GM18861 (cell line): ENCODE data around the gene STXBP1.
"Not testable (repeated sequence)": the region's sequence is repeated elsewhere in the genome, so short reads cannot be mapped to it uniquely, and the experiment has no call there.

ENCODE experiments used
- ATAC-seq: cut with Tn5 transposase; IDR thresholded peaks from one replicate; pipeline ENCODE4 v1.9.1; 2021; ENCODE audit not compliant: unreplicated experiment

STXBP1 gene

DNA sequence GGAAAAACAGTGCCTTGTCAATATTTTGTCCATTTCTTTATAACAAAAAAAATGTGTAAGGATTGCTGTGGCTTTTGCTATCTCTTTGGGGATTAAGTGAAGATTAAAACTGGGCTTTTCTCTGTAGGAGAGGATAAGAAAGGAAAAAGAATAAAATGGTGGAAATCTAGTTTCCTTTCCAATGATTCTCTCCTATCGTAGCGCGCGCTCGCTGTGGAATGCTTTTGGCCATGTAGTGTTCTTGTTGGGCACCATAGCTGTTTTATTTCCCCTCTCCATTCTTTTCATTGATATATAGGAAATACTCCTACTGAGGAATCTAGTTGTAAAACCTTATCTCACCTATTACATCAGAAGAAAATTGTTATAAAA is 1.5 kb downstream of the STXBP1 start:
- no peak for ATAC-seq

DNA sequence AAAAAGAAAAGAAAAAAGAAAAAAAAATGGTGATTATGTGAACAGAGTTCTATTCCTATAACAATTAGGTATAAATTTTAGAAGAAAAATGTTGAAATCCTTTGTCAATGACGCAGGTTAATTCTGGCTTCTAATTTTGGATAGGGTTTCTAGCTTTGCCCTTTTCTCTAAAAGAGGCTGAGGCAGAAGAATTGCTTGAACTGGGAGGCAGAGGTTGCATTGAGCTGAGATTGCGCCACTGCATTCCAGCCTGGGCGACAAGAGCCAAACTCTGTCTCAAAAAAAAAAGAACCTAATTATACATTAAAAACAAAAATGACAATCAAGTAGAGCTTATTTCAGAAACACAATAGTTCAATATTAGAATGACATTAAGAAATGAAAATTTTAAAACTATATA is 2.9 kb downstream of the STXBP1 start:
- no peak for ATAC-seq

DNA sequence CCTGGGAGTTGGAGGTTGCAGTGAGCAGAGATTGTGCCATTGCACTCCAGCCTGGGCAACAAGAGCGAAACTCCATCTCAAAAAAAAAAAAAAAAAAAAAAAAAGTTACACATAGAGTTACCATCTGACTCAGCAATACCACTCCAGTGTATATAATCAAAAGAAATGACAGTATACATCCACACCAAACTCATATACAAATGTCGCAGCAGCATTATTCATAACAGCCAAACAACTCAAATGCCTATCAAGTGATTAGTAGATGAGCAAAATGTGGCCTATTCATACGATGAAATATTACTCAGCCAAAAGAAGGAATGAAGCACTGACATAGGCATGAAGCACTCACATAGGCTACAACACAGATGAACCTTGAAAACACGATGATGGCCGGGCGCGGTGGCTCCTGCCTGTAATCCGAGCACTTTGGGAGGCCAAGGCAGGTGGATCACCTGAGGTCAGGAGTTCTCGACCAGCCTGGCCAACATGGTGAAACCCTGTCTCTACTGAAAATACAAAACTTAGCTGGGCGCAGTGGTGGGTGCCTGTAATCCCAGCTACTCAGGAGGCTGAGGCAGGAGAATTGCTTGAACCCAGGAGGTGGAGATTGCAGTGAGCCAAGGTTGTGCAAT is 9.4 kb downstream of the STXBP1 start:
- ATAC-seq, result not testable (repeated sequence)

DNA sequence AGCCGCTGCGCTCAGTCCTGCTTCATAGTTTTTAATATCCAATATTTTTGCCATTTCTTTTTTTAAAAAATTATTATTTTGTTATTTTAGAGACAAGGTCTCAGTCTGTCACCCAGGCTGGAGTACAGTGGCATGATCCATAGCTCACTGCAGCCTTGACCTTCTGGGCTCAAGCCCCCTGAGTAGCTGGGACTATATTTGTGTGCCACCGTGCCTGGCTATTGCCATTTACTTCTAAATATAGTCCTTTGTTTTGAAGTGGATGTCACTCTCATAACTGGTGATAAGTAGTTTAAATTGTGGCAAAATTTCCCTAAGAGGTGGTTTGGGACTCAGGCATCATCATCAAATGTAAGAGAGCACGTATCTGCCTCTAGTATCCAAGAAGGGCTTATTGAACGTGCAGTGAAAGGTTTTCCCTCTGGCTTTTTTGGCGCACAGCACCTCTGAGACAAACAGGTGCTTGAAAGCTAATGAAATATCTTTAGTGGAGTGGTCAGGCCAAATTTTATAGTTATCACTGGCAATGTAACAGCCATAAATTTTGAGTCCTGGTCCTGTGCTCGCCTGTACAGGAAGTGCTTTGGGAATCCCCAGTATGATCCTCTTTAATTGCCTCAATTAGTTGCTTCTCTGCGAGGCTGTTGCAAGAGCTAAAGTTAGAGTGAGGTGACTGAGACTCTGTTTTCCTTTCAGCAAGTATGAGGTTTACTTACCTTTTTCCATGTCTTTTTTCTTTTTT is 14.8 kb downstream of the STXBP1 start:
- ATAC-seq, result no peak

DNA sequence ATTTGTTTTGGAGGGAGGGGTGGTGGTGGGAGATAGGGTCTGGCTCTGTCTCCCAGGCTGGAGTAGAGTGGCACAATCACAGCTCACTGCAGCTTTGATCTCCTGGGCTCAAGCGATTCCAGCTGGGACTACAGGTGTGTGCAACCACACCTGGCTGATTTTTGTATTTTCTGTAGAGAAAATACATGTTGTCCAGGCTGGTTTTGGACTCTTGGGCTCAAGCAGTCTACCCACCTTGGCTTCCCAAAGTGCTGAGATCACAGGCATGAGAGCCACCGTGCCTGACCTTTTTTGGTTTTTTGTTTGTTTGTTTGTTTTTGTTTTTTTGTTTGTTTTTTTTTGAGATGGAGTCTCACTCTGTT is 15.4 kb downstream of the STXBP1 start:
- no peak for ATAC-seq

DNA sequence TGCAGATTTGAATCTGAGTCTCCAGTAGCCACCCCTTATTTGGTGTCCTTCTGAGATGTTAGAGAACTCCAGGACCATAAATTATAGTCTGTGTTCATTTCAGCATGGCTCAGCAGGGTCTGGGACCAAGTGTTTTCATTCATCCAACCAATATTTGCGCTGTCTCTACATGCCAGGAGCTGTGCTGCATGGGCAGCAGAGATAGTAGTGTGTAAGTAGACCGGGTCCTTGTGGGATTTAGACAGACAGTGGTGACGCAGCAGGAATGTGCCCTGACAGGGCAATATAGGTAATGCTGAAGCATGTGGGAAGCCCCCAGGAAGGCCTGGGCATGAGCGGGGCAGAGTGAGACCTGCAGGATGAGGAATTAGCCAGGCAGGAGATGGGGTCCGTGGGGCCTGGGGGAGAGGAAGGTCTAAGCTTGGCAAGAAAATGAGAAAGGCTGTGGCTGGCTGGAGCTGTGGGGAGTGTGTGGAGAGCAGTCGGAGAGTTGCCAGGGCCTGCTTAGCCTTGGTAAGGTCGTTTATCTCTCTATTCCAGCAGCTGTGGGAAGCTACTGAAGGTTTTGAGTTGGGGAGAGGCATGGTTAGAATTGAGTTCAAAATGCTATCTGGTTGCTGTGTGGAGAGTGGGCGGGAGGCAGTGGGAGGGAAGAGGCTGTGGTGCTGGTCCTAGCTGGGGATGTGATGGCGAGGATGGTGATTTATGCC is 16.8 kb downstream of the STXBP1 start:
- ATAC-seq, result no peak

DNA sequence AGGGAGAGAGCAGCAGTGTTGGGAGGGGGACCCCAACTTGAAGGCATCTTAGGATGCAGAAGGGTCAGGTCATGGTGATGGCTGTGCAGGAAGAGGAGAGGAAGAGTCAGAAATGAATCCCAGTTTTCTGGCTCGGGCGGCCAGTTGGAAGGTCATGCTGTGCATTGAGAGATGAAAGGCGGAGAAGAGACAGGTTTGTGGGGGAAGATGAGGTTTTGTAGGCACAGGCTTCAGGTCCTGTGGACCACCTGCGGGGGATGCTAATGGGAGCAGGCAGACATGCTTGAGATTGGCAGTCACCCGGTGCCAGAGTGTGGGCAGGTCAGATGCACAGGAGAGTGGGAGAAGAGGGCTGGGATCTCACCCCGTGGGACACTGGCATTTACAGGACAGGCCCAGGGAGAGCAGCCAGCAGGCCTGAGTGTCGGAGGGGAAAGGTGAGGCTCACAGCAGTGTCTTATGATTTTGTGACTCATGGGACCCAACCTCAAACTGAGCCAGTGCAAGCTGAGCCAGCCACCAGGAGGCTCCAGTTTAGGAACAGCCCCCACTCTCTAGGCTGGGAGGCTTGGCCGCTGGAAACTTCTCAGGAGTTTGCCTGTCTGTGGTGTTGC is 17.5 kb downstream of the STXBP1 start:
- ATAC-seq, result no peak

DNA sequence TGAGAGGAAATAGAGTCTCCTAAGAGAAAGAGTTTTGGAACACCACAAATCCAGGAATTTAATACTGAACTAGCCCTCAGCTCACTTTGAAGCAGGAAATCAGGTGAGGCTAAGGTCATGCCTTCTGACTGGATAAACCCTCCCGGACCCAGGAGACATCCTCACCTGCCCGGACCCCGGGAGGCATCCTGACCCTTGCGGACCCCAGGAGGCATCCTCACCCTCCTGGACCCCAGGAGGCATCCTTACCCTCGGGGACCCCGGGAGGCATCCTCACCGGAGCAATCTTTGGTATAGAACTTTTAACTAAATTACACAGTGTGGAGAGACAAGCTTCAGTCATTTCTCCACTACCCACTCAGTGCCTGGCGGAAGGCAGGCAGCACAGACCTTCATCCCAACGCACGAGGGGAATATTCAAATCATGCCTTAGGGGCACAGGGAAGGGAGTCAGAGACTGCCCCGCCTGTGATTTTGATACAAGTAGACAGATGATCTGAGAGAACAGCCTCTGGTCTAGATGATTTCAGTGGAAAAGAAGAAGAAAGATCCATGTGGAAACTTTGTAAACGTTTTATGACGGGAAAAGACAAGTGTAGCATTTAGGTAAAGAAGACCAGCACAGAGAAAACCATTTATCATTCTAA is 21.3 kb downstream of the STXBP1 start:
- no peak for ATAC-seq

DNA sequence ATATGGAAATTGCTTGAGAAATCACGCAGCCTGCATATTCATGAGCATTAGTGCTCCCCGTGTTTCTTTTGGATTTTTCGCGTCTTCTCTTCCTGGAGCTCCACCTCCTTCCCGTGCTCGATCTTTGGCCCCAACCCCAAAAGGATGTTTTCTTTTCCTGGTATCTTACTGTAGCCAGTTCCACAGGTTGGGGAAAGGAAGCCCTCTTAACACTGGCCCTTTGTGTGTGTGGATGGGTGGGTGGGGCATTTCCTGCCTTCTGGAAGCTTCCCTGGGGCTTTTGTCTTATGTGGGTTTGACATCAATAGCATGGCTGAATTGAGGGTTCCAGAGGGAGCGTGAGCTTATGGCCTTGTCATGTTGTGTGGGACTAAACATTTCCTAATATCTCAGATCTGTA is 21.9 kb downstream of the STXBP1 start:
- no peak for ATAC-seq

DNA sequence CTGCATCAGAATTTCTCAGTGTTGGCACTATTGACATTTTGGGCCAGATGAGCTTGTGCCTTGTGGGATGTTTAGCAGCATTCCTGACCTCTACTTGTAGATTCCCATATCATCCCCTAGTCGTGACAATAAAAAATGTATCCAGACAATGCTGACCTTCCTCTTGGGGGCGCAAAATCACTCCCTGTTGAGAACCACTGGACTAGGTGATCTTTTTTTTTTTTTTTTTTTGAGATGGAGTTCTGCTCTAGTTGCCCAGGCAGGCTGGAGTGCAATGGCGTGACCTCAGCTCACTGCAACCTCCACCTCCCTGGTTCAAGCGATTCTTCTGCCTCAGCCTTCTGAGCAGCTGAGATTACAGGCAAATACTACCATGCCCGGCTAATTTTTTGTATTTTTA is 22.6 kb downstream of the STXBP1 start:
- ATAC-seq, result no peak

DNA sequence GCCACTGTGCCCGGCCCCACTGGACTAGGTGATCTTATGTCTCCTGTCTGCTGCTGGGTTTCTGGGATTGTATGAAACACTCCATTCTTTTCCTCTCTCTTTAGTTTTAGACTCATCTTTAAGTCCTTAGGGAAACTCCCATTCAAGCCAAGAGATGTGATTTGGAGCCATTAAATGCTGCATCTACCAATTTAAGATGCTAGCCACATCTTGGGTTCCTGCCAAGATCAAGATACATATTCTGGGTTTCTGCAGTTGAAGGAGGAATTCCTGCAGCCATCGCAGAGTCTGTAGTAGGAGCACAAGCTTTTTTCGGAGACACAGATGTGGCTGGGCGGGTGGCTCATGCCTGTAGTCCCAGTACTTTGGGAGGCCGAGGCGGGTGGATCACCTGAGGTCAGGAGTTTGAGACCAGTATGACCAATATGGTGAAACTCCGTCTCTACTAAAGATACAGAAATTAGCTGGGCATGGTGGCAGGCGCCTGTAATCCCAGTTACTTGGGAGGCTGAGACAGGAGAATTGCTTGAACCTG is 23.2 kb downstream of the STXBP1 start:
- ATAC-seq, result no peak

DNA sequence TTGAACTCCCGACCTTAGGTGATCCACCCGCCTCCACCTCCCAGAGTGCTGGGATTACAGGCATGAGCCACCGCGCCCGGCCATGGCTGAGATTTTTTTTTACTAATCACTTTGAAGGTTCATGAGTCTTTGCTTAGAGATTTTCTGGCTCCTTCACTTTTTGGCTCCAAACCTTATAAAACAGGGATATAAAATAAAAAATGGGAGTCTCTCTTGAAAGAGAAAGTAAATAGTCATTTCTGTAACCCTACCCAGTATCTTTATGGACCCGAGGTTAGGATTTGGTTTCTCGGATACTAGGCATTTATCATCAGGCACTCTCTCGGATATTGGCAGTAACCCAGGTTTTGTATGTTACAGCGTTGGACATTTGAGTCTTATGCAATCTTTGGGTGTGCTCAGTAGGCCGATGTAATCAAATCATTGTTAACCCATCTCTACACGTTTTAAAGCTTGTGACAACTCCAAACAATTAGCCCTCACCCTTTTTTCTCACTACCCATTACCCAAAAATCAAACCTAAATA is 25.3 kb downstream of the STXBP1 start:
- ATAC-seq, result no peak

DNA sequence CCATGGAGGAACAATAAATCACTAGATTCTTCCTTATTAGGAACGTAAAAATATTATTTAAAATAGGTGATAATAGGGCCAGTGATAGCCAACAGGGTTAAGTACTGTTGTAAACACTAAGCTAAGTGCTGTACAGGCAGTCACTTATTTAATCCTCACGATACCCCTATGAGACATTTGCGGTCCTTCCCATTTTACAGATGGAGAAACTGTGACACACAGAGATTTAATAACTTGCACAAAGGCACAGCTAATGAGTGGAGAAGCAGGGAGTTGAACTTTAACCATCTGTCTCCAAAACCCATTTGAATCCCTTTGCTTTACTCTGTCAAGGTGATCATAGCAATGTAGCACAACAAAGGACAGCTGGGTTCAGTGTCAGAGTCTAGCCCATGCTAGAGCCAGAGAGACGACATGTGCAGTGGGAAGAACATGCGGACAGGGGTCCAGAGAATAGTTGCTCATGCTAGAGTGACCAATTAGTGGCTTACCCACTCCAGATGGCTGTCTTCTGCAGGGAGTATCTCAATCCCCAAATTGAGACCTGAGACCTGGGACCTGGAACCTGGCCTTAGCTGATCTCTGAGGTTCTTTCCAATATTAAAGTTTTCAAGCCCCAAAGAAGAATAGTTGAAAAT is 28.9 kb downstream of the STXBP1 start:
- no peak for ATAC-seq

DNA sequence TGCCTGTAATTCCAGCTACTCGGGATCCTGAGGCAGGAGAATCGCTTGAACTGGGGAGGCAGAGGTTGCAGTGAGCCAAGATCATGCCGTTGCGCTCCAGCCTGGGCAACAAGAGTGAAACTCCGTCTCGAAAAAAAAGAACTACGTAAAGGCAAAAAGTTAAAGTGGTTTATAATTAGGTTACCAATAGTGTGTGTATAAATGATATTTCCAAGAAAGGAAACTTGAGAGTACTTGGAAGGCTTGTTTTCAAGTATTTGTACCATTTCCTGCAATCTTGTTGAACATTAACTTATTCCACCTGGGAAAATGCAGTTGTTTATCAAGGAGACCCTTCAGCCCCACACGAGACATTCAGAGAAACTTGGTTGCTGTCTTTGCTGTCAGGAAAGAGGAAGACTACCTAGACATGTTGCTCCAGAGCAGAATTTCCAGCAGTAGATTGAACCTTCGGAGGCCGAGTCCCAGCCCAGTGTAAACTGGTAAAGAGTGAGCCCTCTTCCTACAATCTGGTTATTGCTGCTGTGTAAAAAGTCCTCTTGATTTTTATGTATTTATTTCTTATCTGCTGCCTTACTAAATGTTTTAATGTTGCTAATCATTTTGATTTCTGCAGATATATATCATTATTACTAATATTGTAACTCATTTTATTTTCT is 30.1 kb downstream of the STXBP1 start:
- no peak for ATAC-seq

DNA sequence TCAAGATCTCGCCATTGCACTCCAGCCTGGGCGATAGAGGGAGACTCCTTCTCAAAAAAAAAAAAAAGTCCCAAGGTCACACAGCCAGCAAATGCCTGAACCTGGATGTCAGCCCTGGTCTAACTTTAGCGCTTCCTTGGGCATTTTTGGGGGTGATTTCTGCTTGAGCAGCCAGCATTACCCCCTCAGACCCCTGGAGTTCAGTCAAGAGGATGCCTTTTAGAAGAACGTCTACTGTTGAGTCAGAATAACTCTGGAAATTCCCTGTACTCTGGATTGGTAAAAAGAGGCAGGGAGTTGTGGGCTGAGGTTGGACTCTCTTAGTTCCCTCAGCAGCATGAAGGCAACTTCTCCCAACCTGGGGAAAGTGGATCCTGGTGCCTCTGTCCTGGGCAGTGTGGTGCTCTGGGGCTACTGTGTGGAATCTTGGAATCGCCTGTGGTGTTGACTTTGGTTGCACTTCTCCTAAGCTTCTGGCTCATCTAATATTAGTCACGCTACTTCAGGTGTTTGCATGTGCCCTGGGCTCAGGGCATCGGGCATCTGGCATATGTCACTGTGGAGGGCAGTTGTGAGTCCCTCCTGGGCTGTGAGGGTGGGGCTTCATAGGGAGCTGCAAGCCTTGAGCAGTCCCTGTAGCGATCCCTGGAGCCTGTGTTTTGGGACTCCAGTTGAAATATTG is 32.2 kb downstream of the STXBP1 start:
- ATAC-seq, result no peak

DNA sequence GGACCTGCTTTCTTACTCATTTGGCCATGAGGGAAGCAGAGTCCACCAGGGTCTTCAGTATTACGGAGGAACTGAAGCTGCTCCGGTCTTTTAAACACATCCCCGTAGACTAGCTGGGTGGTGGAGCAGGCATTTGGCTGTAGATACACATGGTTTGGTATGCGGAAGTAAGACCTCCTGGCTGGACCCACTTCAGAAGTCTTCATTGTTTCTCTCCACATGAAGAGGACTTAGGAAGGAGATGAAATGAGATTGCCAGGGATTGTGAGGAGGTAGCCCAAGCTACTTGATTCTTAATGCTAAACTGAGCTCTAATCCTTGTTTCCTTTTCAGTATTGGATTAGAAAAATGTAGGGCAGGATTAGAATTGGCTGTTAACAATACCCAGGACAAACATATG is 32.9 kb downstream of the STXBP1 start:
- no peak for ATAC-seq

DNA sequence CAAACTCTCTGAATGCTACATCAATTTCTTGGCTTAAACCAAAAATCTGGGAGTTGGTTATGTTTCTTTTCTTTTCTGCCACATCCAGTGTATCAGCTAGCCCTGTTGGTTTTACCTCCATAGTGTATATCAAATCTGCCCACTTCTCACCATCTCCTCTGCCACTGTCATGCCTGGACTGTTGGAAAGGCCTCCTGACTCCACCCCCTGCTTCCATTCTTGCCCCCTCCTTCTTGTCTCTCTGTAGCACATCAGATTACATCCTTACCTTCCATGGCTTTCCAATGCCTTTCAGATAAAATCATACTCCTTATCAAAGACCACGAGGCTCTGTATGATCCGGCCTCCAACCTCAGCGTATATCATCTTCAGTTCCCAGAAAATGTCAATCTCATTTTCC is 35.4 kb downstream of the STXBP1 start:
- ATAC-seq, result no peak

DNA sequence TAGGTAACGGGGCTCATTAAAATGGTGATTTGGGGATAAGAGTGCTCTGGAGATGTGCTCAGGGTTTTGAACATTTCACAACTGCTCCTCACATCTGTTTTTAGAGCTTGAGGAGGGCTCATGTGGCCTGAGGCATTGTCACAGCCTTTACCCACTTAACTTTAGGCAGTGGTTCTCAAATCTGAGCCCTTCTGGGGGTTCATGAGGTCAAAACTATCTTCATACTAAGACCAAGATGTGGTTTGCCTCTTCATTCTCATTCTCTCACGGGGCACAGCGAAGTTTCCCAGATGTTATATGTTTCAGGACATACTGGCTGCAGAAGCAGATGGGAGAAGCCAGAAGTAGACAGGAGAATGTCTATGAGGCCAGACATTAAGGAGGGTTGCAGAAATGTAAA is 38.4 kb downstream of the STXBP1 start:
- no peak for ATAC-seq
